Activated CD4-positive, alpha-beta T cell treated with anti-CD3 and anti-CD28 coated beads, Interleukin-2, amount 50 U/mL, for 4 hours (primary cell): ENCODE results near the gene GAL3ST2.
"Not testable (repeated sequence)": the region's sequence is repeated elsewhere in the genome, so short reads cannot be mapped to it uniquely, and the experiment has no call there.

Source experiments
- DNase-seq, 2 experiments: peaks; one replicate each; pipeline ENCODE4 v3.0.0-alpha.2; 2020

Gene GAL3ST2

GRCh38 chr2:241776336-241777169 lies at the start of gene GAL3ST2:
TSS of gene GAL3ST2 (plus strand) at chr2:241776822. CDS start at chr2:241776956, 134 bp downstream.
- no peak for DNase-seq

- no peak for DNase-seq
These were observed 48.6 kb upstream of the GAL3ST2 start for GRCh38 chr2:241728000-241728399.

DNA sequence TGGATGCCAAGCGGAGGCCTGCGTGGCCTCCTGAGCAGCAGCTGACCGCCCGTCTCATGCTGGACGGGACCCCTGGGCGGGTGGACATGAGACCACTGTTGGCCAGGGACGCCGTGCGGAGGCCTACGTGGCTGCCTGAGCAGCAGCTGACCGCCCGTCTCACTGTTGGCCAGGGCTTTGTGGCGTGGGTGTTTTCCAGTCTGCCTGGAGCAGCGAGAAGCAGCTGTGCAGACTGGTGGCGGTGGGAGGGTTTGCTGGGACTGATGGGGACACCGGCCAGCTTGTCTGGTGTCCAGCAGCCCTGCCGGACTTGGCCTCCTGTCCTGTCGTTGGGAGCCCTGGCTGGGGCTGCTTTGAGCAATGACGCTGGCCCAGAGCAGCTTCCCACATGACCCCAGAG lies 48.0 kb upstream of the GAL3ST2 start:
- no peak for DNase-seq

DNA sequence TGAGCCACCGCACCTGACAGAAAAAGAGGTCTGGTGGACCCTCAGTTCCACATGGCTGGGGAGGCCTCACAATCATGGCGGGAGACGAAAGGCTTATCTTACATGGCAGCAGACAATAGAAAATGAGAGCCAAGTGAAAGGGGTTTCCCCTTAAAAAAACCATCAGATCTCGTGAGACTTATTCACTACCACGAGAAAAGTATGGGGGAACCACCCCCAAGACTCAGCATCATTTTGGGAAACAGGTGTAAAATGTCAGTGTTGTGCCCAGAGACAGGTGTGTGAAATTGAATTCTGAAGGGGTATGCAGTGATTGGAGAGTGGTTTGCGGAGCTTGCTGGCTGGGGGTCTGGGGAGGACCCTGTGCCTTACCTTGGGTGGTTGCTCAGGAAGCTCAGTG lies 46.8 kb upstream of the GAL3ST2 start:
- DNase-seq: no peak

GRCh38 chr2:241730671-241731293 lies 45.8 kb upstream of the GAL3ST2 start:
- DNase-seq: no peak

GRCh38 chr2:241732513-241733186 lies 44.0 kb upstream of the GAL3ST2 start:
- peak; percentile 44 to 49 for DNase-seq

DNA sequence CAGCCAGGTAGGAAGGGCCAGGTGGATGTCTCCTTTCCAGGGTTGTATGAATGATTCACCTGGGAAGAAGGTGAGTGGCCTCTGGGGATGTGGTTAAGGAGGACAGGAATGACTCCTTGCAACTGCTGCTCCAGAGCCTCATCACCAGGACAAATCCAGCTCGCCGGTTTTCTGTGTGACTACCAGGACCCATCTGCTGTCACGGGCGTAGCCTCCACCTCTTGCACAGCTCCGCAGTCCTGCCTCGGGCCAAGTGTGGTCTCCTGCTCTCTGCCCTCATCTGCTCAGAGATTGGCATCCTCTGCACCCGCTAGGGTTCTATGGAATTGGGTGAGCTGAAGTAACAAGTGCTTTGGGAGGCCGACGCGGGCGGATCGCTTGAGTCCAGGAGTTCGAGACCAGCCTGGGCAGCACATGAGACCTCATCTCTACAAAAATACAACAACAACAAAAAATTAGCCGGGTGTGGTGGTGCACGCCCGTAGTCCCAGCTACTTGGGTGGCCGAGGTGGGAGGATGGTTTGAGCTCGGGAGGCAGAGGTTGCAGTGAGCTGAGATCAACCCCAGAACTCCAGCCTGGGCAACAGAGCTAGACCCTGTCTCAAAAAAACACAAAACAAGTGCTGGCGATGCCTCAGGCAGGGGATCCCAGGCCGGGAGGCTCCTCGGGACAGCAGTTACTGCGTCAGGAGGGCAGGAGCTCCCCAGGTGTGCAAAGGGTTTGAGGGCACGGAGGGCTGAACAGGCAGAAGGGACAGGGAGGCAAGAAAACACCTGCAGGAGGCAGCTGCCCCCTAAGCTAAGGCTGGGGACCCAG lies 43.0 kb upstream of the GAL3ST2 start:
- DNase-seq: no peak

GRCh38 chr2:241734208-241734466 lies 42.5 kb upstream of the GAL3ST2 start:
- DNase-seq: no peak

GRCh38 chr2:241734467-241735208 lies 42.0 kb upstream of the GAL3ST2 start, which contains the start of gene D2HGDH:
TSS of gene D2HGDH (plus strand) at chr2:241734630. CDS start at chr2:241735225, 595 bp downstream.
- DNase-seq: peak; percentile 89

DNA sequence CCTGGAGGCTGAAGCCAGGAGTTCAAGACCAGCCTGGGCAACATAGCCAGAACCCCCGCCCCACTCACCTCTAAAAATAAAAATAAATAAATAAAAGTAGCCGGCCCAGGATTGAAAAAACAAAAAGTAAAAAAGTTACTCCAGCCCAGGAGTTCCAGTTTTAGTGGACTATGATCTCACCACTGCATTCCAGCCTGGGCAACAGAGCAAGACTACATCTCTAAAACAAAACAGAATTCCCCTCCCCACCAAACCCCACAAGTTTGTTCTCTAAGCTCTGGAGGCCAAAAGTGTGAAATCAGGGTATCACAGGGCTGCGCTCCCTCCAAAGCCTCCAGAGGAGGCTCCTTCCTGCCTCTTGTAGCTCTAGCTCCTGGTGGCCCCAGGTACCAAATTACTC lies 40.5 kb upstream of the GAL3ST2 start:
- DNase-seq: no peak

- no peak for DNase-seq
These were observed 38.5 kb upstream of the GAL3ST2 start for GRCh38 chr2:241738040-241738686.

- DNase-seq: no peak
These were observed 37.4 kb upstream of the GAL3ST2 start for GRCh38 chr2:241739177-241739576.

- DNase-seq: peak; percentile 44 to 58
These were observed 37.0 kb upstream of the GAL3ST2 start for GRCh38 chr2:241739651-241740050.

DNA sequence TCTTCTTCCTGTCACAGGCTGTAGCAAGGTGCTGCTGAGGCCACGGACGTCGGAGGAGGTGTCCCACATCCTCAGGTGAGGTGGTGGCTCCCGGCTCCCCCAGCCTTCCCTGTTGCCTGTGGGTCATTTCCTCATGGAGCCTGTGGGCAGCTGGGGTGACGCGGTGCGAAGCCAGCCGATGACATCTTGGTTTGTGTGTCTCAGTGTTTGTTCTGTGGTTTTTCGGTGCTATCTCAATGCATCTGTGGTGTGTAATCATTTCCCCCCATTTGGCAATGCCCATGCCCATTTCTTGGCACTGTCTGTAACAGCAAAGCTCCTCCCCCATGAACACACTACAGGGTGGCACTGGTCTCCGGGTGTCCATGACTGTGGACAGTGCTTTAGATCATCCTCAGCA lies 35.6 kb upstream of the GAL3ST2 start:
- peak; percentile 19 to 25 for DNase-seq

GRCh38 chr2:241742320-241742939 lies 34.2 kb upstream of the GAL3ST2 start:
- no peak for DNase-seq

GRCh38 chr2:241743008-241743407 lies 33.6 kb upstream of the GAL3ST2 start:
- DNase-seq: not testable (repeated sequence)

DNA sequence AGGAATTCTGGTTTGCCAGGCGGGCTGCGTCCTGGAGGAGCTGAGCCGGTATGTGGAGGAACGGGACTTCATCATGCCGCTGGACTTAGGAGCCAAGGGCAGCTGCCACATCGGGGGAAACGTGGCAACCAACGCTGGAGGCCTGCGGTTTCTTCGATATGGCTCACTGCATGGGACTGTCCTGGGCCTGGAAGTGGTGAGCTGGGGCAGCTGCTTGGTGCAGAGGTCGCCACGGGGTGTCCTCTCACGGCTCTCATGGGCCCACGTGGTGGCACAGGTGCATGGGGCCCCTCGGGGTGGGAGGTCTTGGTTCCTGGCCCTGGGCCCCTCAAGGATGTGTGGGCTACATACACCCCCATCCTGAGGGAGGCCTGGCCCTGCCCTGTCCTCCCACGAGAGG lies 33.0 kb upstream of the GAL3ST2 start:
- no peak for DNase-seq

DNA sequence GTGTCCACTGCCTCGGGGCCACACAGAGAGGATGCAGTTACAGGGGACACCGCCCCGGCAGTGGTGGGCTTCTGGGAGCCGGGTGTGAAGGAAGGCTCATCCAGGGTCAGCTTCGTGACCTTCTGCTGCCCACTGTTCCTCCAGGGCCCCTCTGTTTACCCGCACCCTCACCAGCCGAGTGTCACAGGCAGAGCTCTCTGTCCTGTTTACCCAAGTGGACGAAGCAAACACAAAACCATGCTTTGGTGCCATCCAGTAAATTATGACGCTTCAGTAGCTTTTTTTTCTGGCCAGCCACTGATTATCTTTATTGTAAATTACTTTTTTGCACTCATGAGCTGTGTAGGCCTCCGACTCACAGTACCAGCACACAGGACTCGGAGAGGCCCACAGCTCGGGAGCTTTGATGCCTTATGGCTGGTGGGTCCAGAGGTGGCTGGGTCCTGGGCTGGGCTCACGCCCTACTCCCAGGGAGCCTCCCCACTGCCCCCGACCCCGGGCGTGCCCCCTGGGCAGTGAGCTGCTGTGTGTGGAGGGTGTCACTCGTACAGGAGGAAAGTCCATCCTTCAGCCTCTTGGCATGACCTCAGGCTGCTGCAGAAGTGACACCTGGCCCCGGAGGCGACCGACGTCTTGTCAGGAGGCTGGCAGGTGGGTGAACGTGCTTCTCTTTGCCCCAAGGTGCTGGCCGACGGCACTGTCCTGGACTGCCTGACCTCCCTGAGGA lies 32.4 kb upstream of the GAL3ST2 start:
- DNase-seq: no peak

DNA sequence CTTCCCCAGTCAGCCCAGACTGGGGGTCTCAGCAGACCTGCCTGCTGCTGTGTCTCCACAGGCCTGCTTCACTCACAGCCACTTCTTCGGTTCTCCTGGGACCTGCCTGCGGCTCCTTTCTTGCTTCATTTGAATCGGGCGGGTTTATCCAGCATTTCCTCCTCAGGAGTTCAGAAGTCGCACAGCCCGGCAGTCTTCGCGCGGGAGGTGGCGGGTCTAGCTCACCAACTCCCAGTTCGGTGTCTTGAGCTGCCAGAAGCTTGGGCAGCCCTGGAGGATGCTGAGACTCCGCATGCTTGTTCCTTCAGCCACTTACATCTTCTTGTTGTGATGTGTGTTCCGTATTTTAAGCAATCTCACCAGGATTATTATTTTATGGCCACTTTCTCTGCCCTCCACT lies 31.3 kb upstream of the GAL3ST2 start:
- DNase-seq: no peak

GRCh38 chr2:241746084-241746483 lies 30.5 kb upstream of the GAL3ST2 start:
- DNase-seq: no peak
